Measurements from ENCODE around the gene SH3YL1.

GRCh38 chr2:249538-250042 is 14.2 kb downstream of the SH3YL1 start:
- TF ChIP-seq, protein P1, sequence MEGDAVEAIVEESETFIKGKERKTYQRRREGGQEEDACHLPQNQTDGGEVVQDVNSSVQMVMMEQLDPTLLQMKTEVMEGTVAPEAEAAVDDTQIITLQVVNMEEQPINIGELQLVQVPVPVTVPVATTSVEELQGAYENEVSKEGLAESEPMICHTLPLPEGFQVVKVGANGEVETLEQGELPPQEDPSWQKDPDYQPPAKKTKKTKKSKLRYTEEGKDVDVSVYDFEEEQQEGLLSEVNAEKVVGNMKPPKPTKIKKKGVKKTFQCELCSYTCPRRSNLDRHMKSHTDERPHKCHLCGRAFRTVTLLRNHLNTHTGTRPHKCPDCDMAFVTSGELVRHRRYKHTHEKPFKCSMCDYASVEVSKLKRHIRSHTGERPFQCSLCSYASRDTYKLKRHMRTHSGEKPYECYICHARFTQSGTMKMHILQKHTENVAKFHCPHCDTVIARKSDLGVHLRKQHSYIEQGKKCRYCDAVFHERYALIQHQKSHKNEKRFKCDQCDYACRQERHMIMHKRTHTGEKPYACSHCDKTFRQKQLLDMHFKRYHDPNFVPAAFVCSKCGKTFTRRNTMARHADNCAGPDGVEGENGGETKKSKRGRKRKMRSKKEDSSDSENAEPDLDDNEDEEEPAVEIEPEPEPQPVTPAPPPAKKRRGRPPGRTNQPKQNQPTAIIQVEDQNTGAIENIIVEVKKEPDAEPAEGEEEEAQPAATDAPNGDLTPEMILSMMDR (conservative IDR thresholded peaks at IDR 0.05; ENCODE audit: low read depth in 2 of 2) = no peak
- TF ChIP-seq ZNF331 (CRISPR knock-in tag; IDR thresholded peaks at IDR 0.05; ENCODE audit: low read depth) (no peak), EZH2phosphoT487 (IDR thresholded peaks at IDR 0.05; ENCODE audit: unreplicated experiment) (no peak), POLR2AphosphoS5 (IDR thresholded peaks at IDR 0.05; ENCODE audit: low read depth) (no peak)
